SK-N-MC (cell line): ENCODE results near the gene SMAD3.

ENCODE experiments used
- DNase-seq: peaks from one replicate; pipeline ENCODE4 v3.0.0-alpha.2; 2011; ENCODE audit warnings: low read depth, low spot score
- H3K27ac ChIP-seq: fragments of 200-600 bp; sonication (generic); 2 replicates; pipeline ENCODE4 v1.5.1; 2016; ENCODE audit warnings: mixed run types
- H3K36me3 ChIP-seq: fragments of 200-600 bp; sonication (generic); 2 replicates; pipeline ENCODE4 v1.6.1; 2017; ENCODE audit warnings: antibody characterized with exemption, low read length, mixed read lengths; ENCODE audit not compliant: insufficient read depth
- H3K4me3 ChIP-seq: fragments of 200-600 bp; sonication (generic); 2 replicates; pipeline ENCODE4 v1.5.1; 2016
- H3K9ac ChIP-seq: fragments of 200-600 bp; sonication (generic); 2 replicates; pipeline ENCODE4 v1.8.0; 2017; ENCODE audit warnings: mixed run types, mixed read lengths; ENCODE audit not compliant: insufficient read length
- H3K9me3 ChIP-seq: fragments of 200-600 bp; sonication (generic); 2 replicates; pipeline ENCODE4 v1.6.1; 2017; ENCODE audit warnings: low read depth, mild to moderate bottlenecking, antibody characterized with exemption, low read length, moderate library complexity, mixed read lengths
- EZH2 ChIP-seq: fragments of 200-600 bp; sonication (generic); IDR thresholded peaks from one replicate; pipeline ENCODE4 v1.6.1; 2017; ENCODE audit warnings: antibody characterized with exemption
- FOXP2 ChIP-seq: optimal IDR thresholded peaks from 2 replicates; pipeline ENCODE3; 2011; ENCODE audit warnings: mild to moderate bottlenecking, moderate library complexity; ENCODE audit not compliant: insufficient read depth; ENCODE audit errors: extremely low read length, control extremely low read depth
- POLR2AphosphoS5 ChIP-seq: IDR thresholded peaks from 2 replicates; pipeline ENCODE4 v1.6.1; 2012; ENCODE audit warnings: mild to moderate bottlenecking, low read depth, low read length, borderline replicate concordance

SMAD3 gene

DNA sequence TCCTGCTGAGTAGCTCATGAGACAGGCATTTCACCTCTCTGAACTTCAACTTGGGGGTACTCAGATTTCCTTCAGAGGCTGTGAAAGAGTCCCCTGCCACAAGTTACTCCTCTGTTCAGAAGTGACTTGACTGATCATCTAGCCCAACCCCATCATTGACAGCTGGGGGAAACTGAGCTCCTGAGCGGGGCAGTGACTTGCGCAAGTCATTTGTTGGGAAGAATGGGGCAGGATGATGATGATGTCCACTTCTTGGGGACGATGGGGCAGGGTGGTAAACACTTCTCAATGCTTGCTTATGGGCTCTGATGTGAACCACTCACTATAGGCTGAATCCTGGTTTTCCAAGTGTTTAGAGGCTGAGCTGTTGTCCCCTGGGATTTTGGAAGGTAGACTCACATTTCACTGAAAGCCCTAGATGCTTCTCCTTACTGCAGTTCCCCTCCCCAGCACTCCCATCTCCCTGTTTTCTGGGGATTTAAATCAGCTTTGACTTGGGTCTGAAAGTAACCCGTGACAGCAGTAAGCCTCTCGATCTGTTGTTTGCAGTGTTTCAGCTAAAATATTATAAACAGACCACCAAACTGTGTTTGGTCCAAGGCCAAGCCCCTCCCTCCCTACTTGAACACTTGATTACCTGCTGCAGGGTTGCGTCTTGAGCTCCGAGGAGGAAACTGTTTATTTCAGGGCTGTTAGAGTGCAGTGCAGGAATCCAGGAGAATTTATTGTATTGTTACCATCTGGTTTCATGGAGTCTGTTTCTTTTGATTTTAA is 25.1 kb downstream of the SMAD3 start:
- no peak overlapping the region for H3K9ac ChIP-seq
- DNase-seq: no peak
- no peaks in the 10 kb centered on the region for H3K36me3 ChIP-seq
- H3K9me3 ChIP-seq: no peaks in the 10 kb centered on the region
- 0 out of 2 replicates have a peak overlapping the region, but pooled peaks have one; percentile 47 for H3K27ac ChIP-seq
- TF ChIP-seq FOXP2 (no peak), EZH2 (no peak), POLR2AphosphoS5 (no peak)
- H3K4me3 ChIP-seq: 0 out of 2 replicates have a peak overlapping the region, but pooled peaks have one; percentile 1

GRCh38 chr15:67091071-67091979 is 25.9 kb downstream of the SMAD3 start:
- Histone ChIP-seq H3K4me3 (0 out of 2 replicates have a peak overlapping the region, but pooled peaks have one; percentile 16), H3K9ac (no peak overlapping the region), H3K36me3 (no peaks in the 10 kb centered on the region), H3K27ac (0 out of 2 replicates have a peak overlapping the region, but pooled peaks have one; percentile 47), H3K9me3 (no peaks in the 10 kb centered on the region)
- TF ChIP-seq FOXP2 (no peak), EZH2 (no peak), POLR2AphosphoS5 (no peak)
- no peak for DNase-seq

GRCh38 chr15:67091980-67092677 is 26.7 kb downstream of the SMAD3 start:
- Histone ChIP-seq H3K27ac (no peak overlapping the region; the same call in 1 of the 2 replicates), H3K9me3 (no peaks in the 10 kb centered on the region), H3K9ac (no peak overlapping the region), H3K4me3 (peak overlapping the region; percentile 16; the same call in 1 of the 2 replicates), H3K36me3 (no peaks in the 10 kb centered on the region)
- DNase-seq: no peak
- TF ChIP-seq FOXP2 (no peak), EZH2 (no peak), POLR2AphosphoS5 (no peak)

GRCh38 chr15:67092752-67093503 is 27.5 kb downstream of the SMAD3 start:
- Histone ChIP-seq H3K4me3 (no peak overlapping the region), H3K27ac (no peak overlapping the region; the same call in 1 of the 2 replicates), H3K36me3 (no peaks in the 10 kb centered on the region), H3K9me3 (no peaks in the 10 kb centered on the region), H3K9ac (no peak overlapping the region)
- TF ChIP-seq EZH2: no peak
- TF ChIP-seq FOXP2: no peak
- TF ChIP-seq POLR2AphosphoS5: no peak
- no peak for DNase-seq

GRCh38 chr15:67093504-67093862 is 28.1 kb downstream of the SMAD3 start:
- no peak for DNase-seq
- TF ChIP-seq POLR2AphosphoS5: no peak
- no peak for TF ChIP-seq FOXP2
- no peak for TF ChIP-seq EZH2

GRCh38 chr15:67094001-67094826 is 28.8 kb downstream of the SMAD3 start:
- H3K36me3 ChIP-seq: no peaks in the 10 kb centered on the region
- no peak for TF ChIP-seq FOXP2
- no peak for TF ChIP-seq POLR2AphosphoS5
- no peak for TF ChIP-seq EZH2
- no peak for DNase-seq
- H3K4me3 ChIP-seq: no peak overlapping the region
- H3K27ac ChIP-seq: no peak overlapping the region
- no peak overlapping the region for H3K9ac ChIP-seq
- no peaks in the 10 kb centered on the region for H3K9me3 ChIP-seq

More at GRCh38 chr15:67093504-67093862, 28.1 kb downstream of the SMAD3 start:
- H3K4me3 ChIP-seq: no peak overlapping the region
- no peaks in the 10 kb centered on the region for H3K36me3 ChIP-seq
- no peak overlapping the region for H3K27ac ChIP-seq
- H3K9me3 ChIP-seq: no peaks in the 10 kb centered on the region
- no peak overlapping the region for H3K9ac ChIP-seq

- no peak for TF ChIP-seq FOXP2
- no peak overlapping the region for H3K27ac ChIP-seq
- H3K9ac ChIP-seq: no peak overlapping the region
- no peak for DNase-seq
- H3K4me3 ChIP-seq: no peak overlapping the region
- H3K9me3 ChIP-seq: no peaks in the 10 kb centered on the region
- no peaks in the 10 kb centered on the region for H3K36me3 ChIP-seq
Measured at GRCh38 chr15:67095912-67096311, 30.5 kb downstream of the SMAD3 start.
